Body of pancreas (tissue), 4 donors: ENCODE measurements around the gene EN2. TPM values are rescaled to one million over a fixed set of nuclear protein-coding genes. Genes with fewer than 3 reads are reported as not detected.
A peak's percentile ranks its signal among the peaks of the same experiment; 100 is the strongest.

Experiments
- ATAC-seq: fragments of 150-250 bp; one replicate; pipeline ENCODE4 v1.9.1; 2016
- DNase-seq, 4 donors: peaks; one replicate each; pipeline ENCODE4 v3.0.0-alpha.2; 2019
- H3K27ac ChIP-seq, 4 donors: fragments of 200-600 bp; sonication (generic); 1 replicate in 3 of 4; 2 replicates in 1 of 4; pipeline versions ENCODE4 v1.5.1 to v1.6.1; 2016 to 2019; ENCODE audit warnings: mild to moderate bottlenecking in 1 of 4, mixed read lengths in 1 of 4, moderate library complexity in 1 of 4
- H3K27me3 ChIP-seq, 2 donors: fragments of 200-600 bp; sonication (generic); one replicate each; pipeline ENCODE4 v1.6.0; 2016; ENCODE audit warnings: mild to moderate bottlenecking in 1 of 2
- H3K36me3 ChIP-seq, 2 donors: fragments of 200-600 bp; sonication (generic); replicated peaks in 1 of 2; 2 replicates each; pipeline ENCODE4 v1.5.1; 2016; ENCODE audit warnings: low read depth in 2 of 2; ENCODE audit not compliant: insufficient read depth in 1 of 2
- H3K4me1 ChIP-seq: fragments of 200-600 bp; sonication (generic); one replicate; pipeline ENCODE4 v1.6.0; 2016
- H3K4me3 ChIP-seq, 2 donors: fragments of 200-600 bp; sonication (generic); 1 replicate in 1 of 2; 2 replicates in 1 of 2; pipeline ENCODE4 v1.5.1; 2016 to 2019
- H3K9me3 ChIP-seq, 3 donors: fragments of 200-600 bp; sonication (generic); 1 replicate in 2 of 3; 2 replicates in 1 of 3; pipeline ENCODE4 v1.5.1; 2016
- POLR2A ChIP-seq, 3 donors: fragments of 450-650 bp; IDR thresholded peaks; one replicate each; pipeline ENCODE4 v1.6.1; 2016; ENCODE audit warnings: antibody characterized with exemption in 3 of 3, mild to moderate bottlenecking in 2 of 3
- WGBS, 2 donors: methylation state at CpG; one replicate each; pipeline ENCODE4 v1.1.5; 2017; 5-methylcytosine and 5-hydroxymethylcytosine counted together
- intact Hi-C: fragments of 100-400 bp; cut with DNase I; formaldehyde crosslinking; loops from one replicate; pipeline ENCODE4 v1.15.1; 2023
- total RNA-seq, 2 donors: library from RNA; depleted of rRNA; stranded (reverse); fragments of >200 nt; gene quantifications; one replicate each; pipeline ENCODE4 v1.1.0, GENCODE V29; 2016
- TF ChIP-seq, protein P1 (sequence below), 7 experiments: fragments of 450-650 bp in 4 of 7; fragments of 200-600 bp in 3 of 7; sonication (generic) in 3 of 7; IDR thresholded peaks; one replicate each; pipeline ENCODE4 v1.5.1; 2016 to 2019; ENCODE audit warnings: antibody characterized with exemption in 7 of 7

The EN2 gene
- total RNA-seq, 2 donors from 2014 or later: not detected

DNA sequence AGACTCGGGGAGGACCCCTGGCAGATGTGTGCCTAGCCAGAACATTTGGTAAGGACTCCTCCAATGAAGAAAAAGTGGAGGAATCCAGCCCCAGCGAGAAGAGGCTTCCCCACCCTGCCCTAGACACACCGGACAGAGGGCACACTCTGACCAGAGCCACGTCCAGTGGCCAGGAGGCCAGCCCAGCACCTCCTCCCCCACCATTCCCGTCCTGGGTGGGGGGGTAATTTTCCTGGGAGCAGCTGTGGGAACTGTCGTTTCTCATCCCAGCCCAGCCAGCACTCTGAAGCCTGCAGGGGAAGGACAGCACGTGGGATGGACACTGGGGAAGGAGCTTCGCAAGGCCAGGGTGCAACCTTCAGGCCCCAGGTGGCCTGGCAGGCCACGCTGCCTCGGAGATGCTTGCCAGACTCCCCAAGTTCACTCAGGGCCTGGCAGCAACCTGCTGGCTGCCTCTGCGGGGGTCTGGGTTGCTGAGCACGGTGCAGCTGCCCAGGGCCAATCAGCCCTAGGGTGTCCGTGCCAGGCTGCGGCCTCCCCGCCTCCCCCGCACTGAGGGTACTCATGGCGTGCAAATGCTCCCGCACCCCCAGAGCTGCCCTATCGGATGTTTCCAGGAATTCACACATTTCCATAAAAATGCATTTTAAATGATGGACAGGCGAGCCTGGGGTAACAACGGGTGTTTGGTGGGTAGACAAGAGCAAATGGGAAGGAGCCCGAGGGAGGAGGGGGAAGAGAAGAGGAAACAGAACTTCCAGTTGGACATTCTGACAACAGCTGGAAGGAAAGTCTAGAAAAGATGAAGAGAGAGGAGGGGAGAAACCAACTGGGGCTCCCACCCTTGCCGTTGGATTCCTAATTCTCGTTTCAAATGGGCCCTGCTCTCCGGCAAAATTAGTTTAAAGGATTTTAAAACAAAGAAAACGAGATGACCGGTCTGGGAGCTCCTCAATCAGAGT is 1.9 kb upstream of the EN2 start:
- DNase-seq: no peak
- 18 to 24% methylated on average over 24 to 27 of the region's 27 CpGs for WGBS, 2 donors
- H3K4me1 ChIP-seq: peaks cover 45% of the 10 kb centered on the region

GRCh38 chr7:155456738-155457543 is 988 bp upstream of the EN2 start:
- intact Hi-C loops: no loop called here
- DNase-seq (peak; percentile 60 to 78 (median 64)), ATAC-seq (peak; percentile 83)
- Histone ChIP-seq H3K9me3 (no peaks in the 10 kb centered on the region), H3K27ac (no peak overlapping the region), H3K36me3 (no peaks in the 10 kb centered on the region), H3K27me3 (peaks cover 4 to 76% of the 10 kb centered on the region in 2 donors), H3K4me3 (peak overlapping the region; percentile 1 to 26), H3K4me1 (peaks cover 45% of the 10 kb centered on the region)
- no peak for TF ChIP-seq POLR2A (IDR thresholded peaks at IDR 0.05)
- TF ChIP-seq, protein P1, sequence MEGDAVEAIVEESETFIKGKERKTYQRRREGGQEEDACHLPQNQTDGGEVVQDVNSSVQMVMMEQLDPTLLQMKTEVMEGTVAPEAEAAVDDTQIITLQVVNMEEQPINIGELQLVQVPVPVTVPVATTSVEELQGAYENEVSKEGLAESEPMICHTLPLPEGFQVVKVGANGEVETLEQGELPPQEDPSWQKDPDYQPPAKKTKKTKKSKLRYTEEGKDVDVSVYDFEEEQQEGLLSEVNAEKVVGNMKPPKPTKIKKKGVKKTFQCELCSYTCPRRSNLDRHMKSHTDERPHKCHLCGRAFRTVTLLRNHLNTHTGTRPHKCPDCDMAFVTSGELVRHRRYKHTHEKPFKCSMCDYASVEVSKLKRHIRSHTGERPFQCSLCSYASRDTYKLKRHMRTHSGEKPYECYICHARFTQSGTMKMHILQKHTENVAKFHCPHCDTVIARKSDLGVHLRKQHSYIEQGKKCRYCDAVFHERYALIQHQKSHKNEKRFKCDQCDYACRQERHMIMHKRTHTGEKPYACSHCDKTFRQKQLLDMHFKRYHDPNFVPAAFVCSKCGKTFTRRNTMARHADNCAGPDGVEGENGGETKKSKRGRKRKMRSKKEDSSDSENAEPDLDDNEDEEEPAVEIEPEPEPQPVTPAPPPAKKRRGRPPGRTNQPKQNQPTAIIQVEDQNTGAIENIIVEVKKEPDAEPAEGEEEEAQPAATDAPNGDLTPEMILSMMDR (IDR thresholded peaks at IDR 0.05): no peak
- 2% methylated on average over 59 to 69 of the region's 69 CpGs for WGBS, 2 donors

More for the DNA sequence above, 1.9 kb upstream of the EN2 start:
- Histone ChIP-seq H3K4me3 (no peak overlapping the region), H3K27ac (no peak overlapping the region), H3K9me3 (no peaks in the 10 kb centered on the region), H3K36me3 (no peaks in the 10 kb centered on the region), H3K27me3 (peaks cover 4 to 85% of the 10 kb centered on the region in 2 donors)
- intact Hi-C loops: no loop called here
- ATAC-seq: no peak
- no peak for TF ChIP-seq POLR2A (IDR thresholded peaks at IDR 0.05)
- TF ChIP-seq, protein P1 (IDR thresholded peaks at IDR 0.05): no peak

- no peak for DNase-seq
- no peaks in the 10 kb centered on the region for H3K9me3 ChIP-seq
- H3K4me3 ChIP-seq: peak overlapping the region in 1 of 2 donors; percentile 26
- intact Hi-C loops: no loop called here
- WGBS, 2 donors: 5% methylated on average over 75 of the region's 98 CpGs; no CpG with 5 or more reads in 1 of the 2 donors
- TF ChIP-seq POLR2A (IDR thresholded peaks at IDR 0.05): no peak
- TF ChIP-seq, protein P1 (IDR thresholded peaks at IDR 0.05): no peak
- H3K36me3 ChIP-seq: no peaks in the 10 kb centered on the region
- peaks cover 4 to 72% of the 10 kb centered on the region in 2 donors for H3K27me3 ChIP-seq
- ATAC-seq: peak; percentile 51
- no peak overlapping the region for H3K27ac ChIP-seq
- peaks cover 45% of the 10 kb centered on the region for H3K4me1 ChIP-seq
These were observed 302 bp upstream of the EN2 start for GRCh38 chr7:155457544-155458110.

DNA sequence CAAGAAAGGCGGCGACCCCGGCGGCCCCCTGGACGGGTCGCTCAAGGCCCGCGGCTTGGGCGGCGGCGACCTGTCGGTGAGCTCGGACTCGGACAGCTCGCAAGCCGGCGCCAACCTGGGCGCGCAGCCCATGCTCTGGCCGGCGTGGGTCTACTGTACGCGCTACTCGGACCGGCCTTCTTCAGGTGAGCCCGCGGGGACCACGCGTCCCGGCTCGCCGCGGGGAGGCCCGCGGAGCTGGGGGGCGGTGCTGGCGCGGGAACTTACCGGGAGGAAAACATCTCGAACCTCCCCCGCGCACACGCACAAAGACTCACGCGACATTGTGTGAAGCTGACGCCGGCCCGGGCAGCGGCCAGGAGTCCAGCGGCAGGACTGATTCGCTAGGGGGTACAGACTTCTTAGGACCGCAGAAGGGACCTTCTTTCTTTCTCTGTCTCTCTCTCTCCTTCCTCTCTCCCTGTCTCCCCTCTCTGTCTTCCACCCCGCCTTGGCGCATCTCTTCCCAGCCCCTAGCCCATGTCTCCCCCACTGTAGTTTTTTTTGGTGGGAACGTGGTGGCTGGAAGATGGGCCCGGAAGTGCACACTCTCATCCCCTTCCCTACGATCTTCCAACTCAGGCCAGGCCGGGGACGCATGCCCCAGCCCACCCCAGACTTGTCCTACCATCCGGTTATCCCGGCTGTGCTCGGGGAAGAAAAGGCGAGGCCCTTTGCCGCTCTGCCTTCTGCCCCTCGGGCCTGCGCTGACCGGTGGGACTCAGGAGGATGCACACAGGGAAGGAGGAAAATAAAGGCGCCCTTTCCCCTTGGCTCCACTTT is 1.2 kb downstream of the EN2 start:
- Histone ChIP-seq H3K27me3 (peaks cover 4 to 68% of the 10 kb centered on the region in 2 donors), H3K9me3 (no peaks in the 10 kb centered on the region), H3K4me1 (peaks cover 38% of the 10 kb centered on the region), H3K36me3 (no peaks in the 10 kb centered on the region), H3K27ac (no peak overlapping the region), H3K4me3 (no peak overlapping the region)
- intact Hi-C loops: no loop called here
- WGBS, 2 donors: 5 to 11% methylated on average over 14 to 67 of the region's 68 CpGs
- no peak for DNase-seq
- ATAC-seq: no peak
- TF ChIP-seq, protein P1 (IDR thresholded peaks at IDR 0.05): no peak
- no peak for TF ChIP-seq POLR2A (IDR thresholded peaks at IDR 0.05)
